Inflammatory macrophage treated with lipopolysaccharide for 4 hours (primary cell): ENCODE results near the gene AFMID.

ENCODE experiments used
- DNase-seq: peaks from one replicate; pipeline ENCODE4 v3.0.0-alpha.2; 2020

The AFMID gene

GRCh38 chr17:78180083-78180482 is 7.1 kb upstream of the AFMID start:
- peak; percentile 33 for DNase-seq

- DNase-seq: no peak
Measured at GRCh38 chr17:78180508-78180907, 6.7 kb upstream of the AFMID start.

- DNase-seq: no peak
Measured at GRCh38 chr17:78182504-78182903, 4.7 kb upstream of the AFMID start.

GRCh38 chr17:78183916-78184315 is 3.2 kb upstream of the AFMID start:
- DNase-seq: no peak

- no peak for DNase-seq
Measured at GRCh38 chr17:78184351-78184750, 2.8 kb upstream of the AFMID start.

GRCh38 chr17:78184868-78185267 is 2.3 kb upstream of the AFMID start:
- DNase-seq: no peak

- peak; percentile 59 for DNase-seq
Measured at GRCh38 chr17:78185981-78186691, 1.0 kb upstream of the AFMID start.

- no peak for DNase-seq
Measured at GRCh38 chr17:78196716-78197115, 9.6 kb downstream of the AFMID start.

- DNase-seq: no peak
Measured at GRCh38 chr17:78197147-78197832, 10.1 kb downstream of the AFMID start.

- DNase-seq: no peak
Measured at GRCh38 chr17:78200451-78200850, 13.3 kb downstream of the AFMID start.

- DNase-seq: no peak
Measured at GRCh38 chr17:78202666-78203065, 15.5 kb downstream of the AFMID start.

- DNase-seq: no peak
Measured at GRCh38 chr17:78204387-78205123, 17.4 kb downstream of the AFMID start.

- DNase-seq: no peak
Measured at GRCh38 chr17:78205124-78205775, 18.1 kb downstream of the AFMID start.

- no peak for DNase-seq
Measured at GRCh38 chr17:78206298-78206697, 19.1 kb downstream of the AFMID start.

- no peak for DNase-seq
Measured at GRCh38 chr17:78208486-78208885, 21.3 kb downstream of the AFMID start.

- no peak for DNase-seq
Measured at GRCh38 chr17:78210111-78210510, 22.9 kb downstream of the AFMID start.

GRCh38 chr17:78211032-78211431 is 23.9 kb downstream of the AFMID start:
- no peak for DNase-seq

GRCh38 chr17:78214016-78214705 is 27.0 kb downstream of the AFMID start, which contains the start of gene BIRC5:
BIRC5 (plus strand) TSS chr17:78214253; CDS start chr17:78214317, 64 bp downstream.
- peak; percentile 88 for DNase-seq

- no peak for DNase-seq
Measured at GRCh38 chr17:78214706-78215061, 27.5 kb downstream of the AFMID start.

GRCh38 chr17:78219396-78220150 is 32.4 kb downstream of the AFMID start:
- no peak for DNase-seq

GRCh38 chr17:78223061-78223460 is 35.9 kb downstream of the AFMID start:
- no peak for DNase-seq

GRCh38 chr17:78223765-78224164 is 36.6 kb downstream of the AFMID start:
- no peak for DNase-seq
